SK-N-MC (cell line): Measurements from ENCODE around the gene MC1R.

Source experiments
- EZH2 ChIP-seq: fragments of 200-600 bp; sonication (generic); IDR thresholded peaks from one replicate; pipeline ENCODE4 v1.6.1; 2017; ENCODE audit warnings: antibody characterized with exemption
- POLR2AphosphoS5 ChIP-seq: IDR thresholded peaks from 2 replicates; pipeline ENCODE4 v1.6.1; 2012; ENCODE audit warnings: mild to moderate bottlenecking, low read depth, low read length, borderline replicate concordance

DNA sequence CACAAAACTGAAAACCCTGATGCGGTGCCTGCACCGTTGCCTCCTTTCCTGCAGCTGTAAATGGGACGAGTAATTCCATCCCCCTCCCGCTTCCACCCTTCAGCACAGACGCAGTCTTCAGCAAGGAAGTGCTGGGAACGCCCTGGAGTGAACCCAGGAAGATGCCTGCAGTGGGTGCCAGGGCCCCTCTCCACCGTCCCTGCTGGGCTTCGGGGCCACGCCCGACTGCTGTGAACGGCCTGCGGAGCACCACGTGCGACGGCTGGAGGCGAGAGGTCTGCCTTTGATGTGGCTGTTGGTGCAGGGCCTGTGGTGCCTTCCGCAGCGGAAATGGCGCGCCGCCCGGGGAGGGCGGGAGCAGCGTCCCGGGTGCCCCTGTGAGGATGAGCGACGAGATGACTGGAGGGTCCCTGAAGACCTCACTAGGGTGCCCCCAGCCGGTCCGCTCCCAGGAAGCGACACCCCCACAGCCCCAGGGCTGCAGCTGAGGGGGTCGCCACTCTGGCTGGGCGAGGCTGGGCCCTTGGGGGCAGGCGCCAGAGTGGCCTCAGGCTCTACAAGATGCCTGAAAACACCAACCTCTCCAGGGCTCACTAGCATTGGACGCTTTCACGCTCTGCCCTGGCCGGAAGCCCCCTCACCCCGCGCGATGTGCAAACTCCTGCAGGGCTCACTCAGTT, 749 bp upstream of the MC1R start:
- TF ChIP-seq POLR2AphosphoS5 (no peak; the same call in 1 of the 2 replicates), EZH2 (no peak)
